GM23338 (cell line): ENCODE results near the gene TTYH3. TPM values are rescaled to one million over a fixed set of nuclear protein-coding genes. Genes with fewer than 3 reads are reported as not detected.
A peak's percentile ranks its signal among the peaks of the same experiment; 100 is the strongest.

Source experiments
- ATAC-seq: fragments of 200-7000 bp; cut with Tn5 transposase; 3 replicates; pipeline ENCODE4 v1.9.1; 2020
- DNase-seq: peaks from one replicate; pipeline ENCODE4 v3.0.0-alpha.2; 2015; ENCODE audit warnings: low spot score
- H2AFZ ChIP-seq: fragments of 200-600 bp; sonication (generic); 2 replicates; pipeline ENCODE4 v1.8.0; 2016; ENCODE audit warnings: antibody characterized with exemption, mild to moderate bottlenecking, moderate library complexity
- H3F3A ChIP-seq: fragments of 200-600 bp; sonication (generic); replicated peaks from 2 replicates; pipeline ENCODE4 v1.8.0; 2017; ENCODE audit warnings: antibody characterized with exemption, mixed run types, low read depth
- H3K27ac ChIP-seq: fragments of 200-600 bp; sonication (generic); 2 replicates; pipeline ENCODE4 v1.6.1; 2016; ENCODE audit warnings: low read depth
- H3K27me3 ChIP-seq: fragments of 200-600 bp; sonication (generic); 2 replicates; pipeline ENCODE4 v1.8.0; 2016; ENCODE audit warnings: mild to moderate bottlenecking, mixed run types, moderate library complexity; ENCODE audit not compliant: insufficient read depth
- H3K36me3 ChIP-seq: fragments of 200-600 bp; sonication (generic); 2 replicates; pipeline ENCODE4 v1.8.0; 2016; ENCODE audit warnings: mild to moderate bottlenecking; ENCODE audit not compliant: insufficient read depth
- H3K4me1 ChIP-seq: fragments of 200-600 bp; sonication (generic); 2 replicates; pipeline ENCODE4 v1.8.0; 2016; ENCODE audit warnings: mild to moderate bottlenecking, moderate library complexity; ENCODE audit not compliant: insufficient read depth
- H3K4me2 ChIP-seq: fragments of 200-600 bp; sonication (generic); 2 replicates; pipeline ENCODE4 v1.7.1; 2017; ENCODE audit warnings: mixed run types
- H3K4me3 ChIP-seq: fragments of 200-600 bp; sonication (generic); 2 replicates; pipeline ENCODE4 v1.6.1; 2016; ENCODE audit warnings: mixed run types
- H3K79me2 ChIP-seq: fragments of 200-600 bp; sonication (generic); replicated peaks from 2 replicates; pipeline ENCODE4 v1.8.0; 2017; ENCODE audit warnings: mild to moderate bottlenecking; ENCODE audit not compliant: insufficient read depth
- H3K9me2 ChIP-seq: fragments of 200-600 bp; sonication (generic); 2 replicates; pipeline ENCODE4 v1.8.0; 2017; ENCODE audit not compliant: insufficient read depth
- H4K20me1 ChIP-seq: fragments of 200-600 bp; sonication (generic); replicated peaks from 2 replicates; pipeline ENCODE4 v1.8.0; 2017; ENCODE audit warnings: mild to moderate bottlenecking; ENCODE audit not compliant: insufficient read depth
- H3K27ac Mint-ChIP-seq: 2 replicates; pipeline ENCODE4 v1.8.0; 2020; ENCODE audit warnings: inconsistent platforms, mild to moderate bottlenecking, moderate library complexity, mixed read lengths
- H3K27me3 Mint-ChIP-seq: 3 replicates; pipeline ENCODE4 v1.8.0; 2022; ENCODE audit warnings: low read depth, mild to moderate bottlenecking, moderate library complexity, mixed read lengths, inconsistent platforms; ENCODE audit not compliant: insufficient read depth, poor library complexity
- H3K36me3 Mint-ChIP-seq: 3 replicates; pipeline ENCODE4 v1.8.0; 2021; ENCODE audit warnings: low read depth, mild to moderate bottlenecking, inconsistent platforms, moderate library complexity, mixed read lengths
- H3K4me1 Mint-ChIP-seq: 3 replicates; pipeline ENCODE4 v1.8.0; 2020; ENCODE audit warnings: mild to moderate bottlenecking, inconsistent platforms, mixed read lengths
- H3K4me3 Mint-ChIP-seq: 3 replicates; pipeline ENCODE4 v1.8.0; 2021; ENCODE audit warnings: moderate library complexity, mild to moderate bottlenecking, inconsistent platforms, mixed read lengths
- H3K9me3 Mint-ChIP-seq: 3 replicates; pipeline ENCODE4 v1.8.0; 2020; ENCODE audit warnings: moderate library complexity, mild to moderate bottlenecking, inconsistent platforms, mixed read lengths
- CREB1 ChIP-seq: fragments of 250-450 bp; sonication (Bioruptor Pico); IDR thresholded peaks from 2 replicates; pipeline ENCODE4 v1.5.0; 2020; ENCODE audit warnings: low read depth, mild to moderate bottlenecking, moderate library complexity
- ETS1 ChIP-seq: IDR thresholded peaks from 2 replicates; pipeline ENCODE4 v1.6.1; 2016; ENCODE audit warnings: antibody characterized with exemption
- EZH2 ChIP-seq: fragments of 200-600 bp; sonication (generic); IDR thresholded peaks from one replicate; pipeline ENCODE4 v1.8.0; 2017; ENCODE audit warnings: antibody characterized with exemption, mild to moderate bottlenecking, low read depth; ENCODE audit not compliant: unreplicated experiment
- EZH2phosphoT487 ChIP-seq: fragments of 200-600 bp; sonication (generic); IDR thresholded peaks from one replicate; pipeline ENCODE4 v1.8.1; 2018; ENCODE audit warnings: antibody characterized with exemption; ENCODE audit not compliant: unreplicated experiment
- JUNB ChIP-seq: IDR thresholded peaks from one replicate; pipeline ENCODE4 v1.6.1; 2016; ENCODE audit warnings: antibody characterized with exemption; ENCODE audit not compliant: unreplicated experiment
- NANOG ChIP-seq: IDR thresholded peaks from 2 replicates; pipeline ENCODE4 v1.6.1; 2016; ENCODE audit warnings: antibody characterized with exemption, borderline replicate concordance
- POLR2AphosphoS5 ChIP-seq: IDR thresholded peaks from 2 replicates; pipeline ENCODE4 v1.6.1; 2016; ENCODE audit warnings: antibody characterized with exemption, low read depth
- REST ChIP-seq: IDR thresholded peaks from one replicate; pipeline ENCODE4 v1.6.1; 2018; ENCODE audit warnings: antibody characterized with exemption; ENCODE audit not compliant: unreplicated experiment
- STAT1 ChIP-seq: IDR thresholded peaks from one replicate; pipeline ENCODE4 v1.6.1; 2016; ENCODE audit warnings: antibody characterized with exemption; ENCODE audit not compliant: unreplicated experiment
- ZNF114 ChIP-seq: fragments of 250-450 bp; sonication (Bioruptor Pico); IDR thresholded peaks from 2 replicates; pipeline ENCODE4 v1.5.0; 2020; ENCODE audit warnings: mild to moderate bottlenecking, moderate library complexity
- ZNF331 ChIP-seq: fragments of 250-450 bp; sonication (Bioruptor Pico); IDR thresholded peaks from 2 replicates; pipeline ENCODE4 v1.5.0; 2020; ENCODE audit warnings: low read depth, mild to moderate bottlenecking, moderate library complexity
- polyA plus RNA-seq: library from polyadenylated mRNA; unstranded; fragments of >200 nt; fragmentation: Nextera tagmentation; extraction: Ambion mirVana; gene quantifications from 2 replicates; pipeline ENCODE4 v1.2.1, GENCODE V29; 2016
- total RNA-seq: library from RNA; depleted of rRNA; stranded (reverse); fragments of >200 nt; shearing (Covaris generic); gene quantifications from 2 replicates; pipeline ENCODE4 v1.2.3, GENCODE V29; 2014
- TF ChIP-seq, protein P1 (sequence below), 2 experiments: fragments of 200-600 bp in 1 of 2; sonication (generic) in 1 of 2; conservative IDR thresholded peaks; 2 replicates each; pipeline versions ENCODE4 v1.5.1 to v1.6.1; 2016 to 2017; ENCODE audit warnings: antibody characterized with exemption in 2 of 2, low read depth in 2 of 2, mild to moderate bottlenecking in 2 of 2, moderate library complexity in 1 of 2
- TF ChIP-seq, protein P2 (sequence below): fragments of 250-450 bp; sonication (Bioruptor Pico); IDR thresholded peaks from 2 replicates; pipeline ENCODE4 v1.5.0; 2020; ENCODE audit warnings: mild to moderate bottlenecking, moderate library complexity

TTYH3 gene
- total and polyA plus RNA-seq, 2 experiments from 2014 or later = 59.6 to 126 TPM

- no peak overlapping the region for H3K4me3 ChIP-seq
Measured at GRCh38 chr7:2635148-2635668, 3.4 kb downstream of the TTYH3 start.

More at GRCh38 chr7:2635148-2635668, 3.4 kb downstream of the TTYH3 start:
- H3K9me3 Mint-ChIP-seq = no peaks in the 10 kb centered on the region
- TF ChIP-seq ZNF114 (CRISPR knock-in tag) (no peak), ZNF331 (CRISPR knock-in tag) (no peak), POLR2AphosphoS5 (no peak), EZH2 (no peak), ETS1 (no peak), EZH2phosphoT487 (no peak), JUNB (no peak), NANOG (no peak), CREB1 (no peak), STAT1 (no peak), REST (no peak)
- TF ChIP-seq, protein P1, sequence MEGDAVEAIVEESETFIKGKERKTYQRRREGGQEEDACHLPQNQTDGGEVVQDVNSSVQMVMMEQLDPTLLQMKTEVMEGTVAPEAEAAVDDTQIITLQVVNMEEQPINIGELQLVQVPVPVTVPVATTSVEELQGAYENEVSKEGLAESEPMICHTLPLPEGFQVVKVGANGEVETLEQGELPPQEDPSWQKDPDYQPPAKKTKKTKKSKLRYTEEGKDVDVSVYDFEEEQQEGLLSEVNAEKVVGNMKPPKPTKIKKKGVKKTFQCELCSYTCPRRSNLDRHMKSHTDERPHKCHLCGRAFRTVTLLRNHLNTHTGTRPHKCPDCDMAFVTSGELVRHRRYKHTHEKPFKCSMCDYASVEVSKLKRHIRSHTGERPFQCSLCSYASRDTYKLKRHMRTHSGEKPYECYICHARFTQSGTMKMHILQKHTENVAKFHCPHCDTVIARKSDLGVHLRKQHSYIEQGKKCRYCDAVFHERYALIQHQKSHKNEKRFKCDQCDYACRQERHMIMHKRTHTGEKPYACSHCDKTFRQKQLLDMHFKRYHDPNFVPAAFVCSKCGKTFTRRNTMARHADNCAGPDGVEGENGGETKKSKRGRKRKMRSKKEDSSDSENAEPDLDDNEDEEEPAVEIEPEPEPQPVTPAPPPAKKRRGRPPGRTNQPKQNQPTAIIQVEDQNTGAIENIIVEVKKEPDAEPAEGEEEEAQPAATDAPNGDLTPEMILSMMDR (conservative IDR thresholded peaks at IDR 0.05; ENCODE audit: low read depth in 2 of 2) = no peak
- TF ChIP-seq, protein P2, sequence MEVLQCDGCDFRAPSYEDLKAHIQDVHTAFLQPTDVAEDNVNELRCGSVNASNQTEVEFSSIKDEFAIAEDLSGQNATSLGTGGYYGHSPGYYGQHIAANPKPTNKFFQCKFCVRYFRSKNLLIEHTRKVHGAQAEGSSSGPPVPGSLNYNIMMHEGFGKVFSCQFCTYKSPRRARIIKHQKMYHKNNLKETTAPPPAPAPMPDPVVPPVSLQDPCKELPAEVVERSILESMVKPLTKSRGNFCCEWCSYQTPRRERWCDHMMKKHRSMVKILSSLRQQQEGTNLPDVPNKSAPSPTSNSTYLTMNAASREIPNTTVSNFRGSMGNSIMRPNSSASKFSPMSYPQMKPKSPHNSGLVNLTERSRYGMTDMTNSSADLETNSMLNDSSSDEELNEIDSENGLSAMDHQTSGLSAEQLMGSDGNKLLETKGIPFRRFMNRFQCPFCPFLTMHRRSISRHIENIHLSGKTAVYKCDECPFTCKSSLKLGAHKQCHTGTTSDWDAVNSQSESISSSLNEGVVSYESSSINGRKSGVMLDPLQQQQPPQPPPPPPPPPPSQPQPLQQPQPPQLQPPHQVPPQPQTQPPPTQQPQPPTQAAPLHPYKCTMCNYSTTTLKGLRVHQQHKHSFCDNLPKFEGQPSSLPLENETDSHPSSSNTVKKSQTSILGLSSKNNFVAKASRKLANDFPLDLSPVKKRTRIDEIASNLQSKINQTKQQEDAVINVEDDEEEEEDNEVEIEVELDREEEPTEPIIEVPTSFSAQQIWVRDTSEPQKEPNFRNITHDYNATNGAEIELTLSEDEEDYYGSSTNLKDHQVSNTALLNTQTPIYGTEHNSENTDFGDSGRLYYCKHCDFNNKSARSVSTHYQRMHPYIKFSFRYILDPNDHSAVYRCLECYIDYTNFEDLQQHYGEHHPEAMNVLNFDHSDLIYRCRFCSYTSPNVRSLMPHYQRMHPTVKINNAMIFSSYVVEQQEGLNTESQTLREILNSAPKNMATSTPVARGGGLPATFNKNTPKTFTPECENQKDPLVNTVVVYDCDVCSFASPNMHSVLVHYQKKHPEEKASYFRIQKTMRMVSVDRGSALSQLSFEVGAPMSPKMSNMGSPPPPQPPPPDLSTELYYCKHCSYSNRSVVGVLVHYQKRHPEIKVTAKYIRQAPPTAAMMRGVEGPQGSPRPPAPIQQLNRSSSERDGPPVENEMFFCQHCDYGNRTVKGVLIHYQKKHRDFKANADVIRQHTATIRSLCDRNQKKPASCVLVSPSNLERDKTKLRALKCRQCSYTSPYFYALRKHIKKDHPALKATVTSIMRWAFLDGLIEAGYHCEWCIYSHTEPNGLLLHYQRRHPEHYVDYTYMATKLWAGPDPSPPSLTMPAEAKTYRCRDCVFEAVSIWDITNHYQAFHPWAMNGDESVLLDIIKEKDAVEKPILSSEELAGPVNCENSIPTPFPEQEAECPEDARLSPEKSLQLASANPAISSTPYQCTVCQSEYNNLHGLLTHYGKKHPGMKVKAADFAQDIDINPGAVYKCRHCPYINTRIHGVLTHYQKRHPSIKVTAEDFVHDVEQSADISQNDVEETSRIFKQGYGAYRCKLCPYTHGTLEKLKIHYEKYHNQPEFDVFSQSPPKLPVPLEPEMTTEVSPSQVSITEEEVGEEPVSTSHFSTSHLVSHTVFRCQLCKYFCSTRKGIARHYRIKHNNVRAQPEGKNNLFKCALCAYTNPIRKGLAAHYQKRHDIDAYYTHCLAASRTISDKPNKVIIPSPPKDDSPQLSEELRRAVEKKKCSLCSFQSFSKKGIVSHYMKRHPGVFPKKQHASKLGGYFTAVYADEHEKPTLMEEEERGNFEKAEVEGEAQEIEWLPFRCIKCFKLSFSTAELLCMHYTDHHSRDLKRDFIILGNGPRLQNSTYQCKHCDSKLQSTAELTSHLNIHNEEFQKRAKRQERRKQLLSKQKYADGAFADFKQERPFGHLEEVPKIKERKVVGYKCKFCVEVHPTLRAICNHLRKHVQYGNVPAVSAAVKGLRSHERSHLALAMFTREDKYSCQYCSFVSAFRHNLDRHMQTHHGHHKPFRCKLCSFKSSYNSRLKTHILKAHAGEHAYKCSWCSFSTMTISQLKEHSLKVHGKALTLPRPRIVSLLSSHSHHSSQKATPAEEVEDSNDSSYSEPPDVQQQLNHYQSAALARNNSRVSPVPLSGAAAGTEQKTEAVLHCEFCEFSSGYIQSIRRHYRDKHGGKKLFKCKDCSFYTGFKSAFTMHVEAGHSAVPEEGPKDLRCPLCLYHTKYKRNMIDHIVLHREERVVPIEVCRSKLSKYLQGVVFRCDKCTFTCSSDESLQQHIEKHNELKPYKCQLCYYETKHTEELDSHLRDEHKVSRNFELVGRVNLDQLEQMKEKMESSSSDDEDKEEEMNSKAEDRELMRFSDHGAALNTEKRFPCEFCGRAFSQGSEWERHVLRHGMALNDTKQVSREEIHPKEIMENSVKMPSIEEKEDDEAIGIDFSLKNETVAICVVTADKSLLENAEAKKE (CRISPR knock-in tag) = no peak
- H3K4me3 Mint-ChIP-seq = peak overlapping the region; percentile 23; the same call in 1 of the 3 replicates
- H3K27me3 Mint-ChIP-seq = peaks cover 14% of the 10 kb centered on the region
- Histone ChIP-seq H3K27me3 (no peaks in the 10 kb centered on the region), H3K27ac (0 out of 2 replicates have a peak overlapping the region, but pooled peaks have one; percentile 3), H3K36me3 (no peaks in the 10 kb centered on the region), H3K4me1 (peaks cover 16% of the 10 kb centered on the region; the same call in 1 of the 2 replicates), H4K20me1 (peaks cover 20% of the 10 kb centered on the region), H3K4me2 (no peak overlapping the region), H2AFZ (no peak overlapping the region), H3K79me2 (peaks cover 77% of the 10 kb centered on the region), H3F3A (peaks cover 10% of the 10 kb centered on the region; the same call in 1 of the 2 replicates), H3K9me2 (no peaks in the 10 kb centered on the region)
- H3K4me1 Mint-ChIP-seq = peaks cover 28% of the 10 kb centered on the region
- no peak overlapping the region; the same call in 1 of the 2 replicates for H3K27ac Mint-ChIP-seq
- DNase-seq (no peak), ATAC-seq (no peak)
- peaks cover 3% of the 10 kb centered on the region; the same call in 1 of the 3 replicates for H3K36me3 Mint-ChIP-seq
